PFSK-1 (cell line): ENCODE data around the gene GOLPH3.

Experiments used
- POLR2AphosphoS5 ChIP-seq: IDR thresholded peaks from 2 replicates; pipeline ENCODE4 v1.6.1; 2012; ENCODE audit warnings: low read depth, mild to moderate bottlenecking, control low read depth, low read length, moderate library complexity
- SIN3A ChIP-seq: IDR thresholded peaks from 2 replicates; pipeline ENCODE4 v1.6.1; 2012; ENCODE audit warnings: mild to moderate bottlenecking, low read length, moderate library complexity, borderline replicate concordance; ENCODE audit not compliant: insufficient read depth

DNA sequence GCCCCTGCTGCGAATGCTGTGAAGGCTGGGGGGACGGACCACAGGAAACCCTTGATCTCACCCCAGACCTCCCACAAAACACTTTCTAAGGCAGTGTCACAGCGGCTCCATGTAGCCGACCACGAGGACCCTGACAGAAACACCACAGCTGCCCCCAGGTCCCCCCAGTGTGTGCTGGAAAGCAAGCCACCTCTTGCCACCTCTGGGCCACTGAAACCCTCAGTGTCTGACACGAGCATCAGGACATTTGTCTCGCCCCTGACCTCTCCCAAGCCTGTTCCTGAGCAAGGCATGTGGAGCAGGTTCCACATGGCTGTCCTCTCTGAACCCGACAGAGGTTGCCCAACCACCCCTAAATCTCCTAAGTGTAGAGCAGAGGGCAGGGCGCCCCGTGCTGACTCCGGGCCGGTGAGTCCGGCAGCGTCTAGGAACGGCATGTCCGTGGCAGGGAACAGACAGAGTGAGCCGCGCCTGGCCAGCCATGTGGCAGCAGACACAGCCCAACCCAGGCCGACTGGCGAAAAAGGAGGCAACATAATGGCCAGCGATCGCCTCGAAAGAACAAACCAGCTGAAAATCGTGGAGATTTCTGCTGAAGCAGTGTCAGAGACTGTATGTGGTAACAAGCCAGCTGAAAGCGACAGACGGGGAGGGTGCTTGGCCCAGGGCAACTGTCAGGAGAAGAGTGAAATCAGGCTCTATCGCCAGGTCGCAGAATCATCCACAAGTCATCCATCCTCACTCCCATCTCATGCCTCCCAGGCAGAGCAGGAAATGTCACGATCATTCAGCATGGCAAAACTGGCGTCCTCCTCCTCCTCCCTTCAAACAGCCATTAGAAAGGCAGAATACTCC, 84.7 kb downstream of the GOLPH3 start:
- TF ChIP-seq SIN3A (no peak), POLR2AphosphoS5 (no peak)
